ENCODE data around the gene RTTN. TPM values are rescaled to one million over a fixed set of nuclear protein-coding genes. Genes with fewer than 3 reads are reported as not detected.

The RTTN gene
- polyA plus RNA-seq, 4 donors = 0.89 to 9.0 (median 2.4) TPM

DNA sequence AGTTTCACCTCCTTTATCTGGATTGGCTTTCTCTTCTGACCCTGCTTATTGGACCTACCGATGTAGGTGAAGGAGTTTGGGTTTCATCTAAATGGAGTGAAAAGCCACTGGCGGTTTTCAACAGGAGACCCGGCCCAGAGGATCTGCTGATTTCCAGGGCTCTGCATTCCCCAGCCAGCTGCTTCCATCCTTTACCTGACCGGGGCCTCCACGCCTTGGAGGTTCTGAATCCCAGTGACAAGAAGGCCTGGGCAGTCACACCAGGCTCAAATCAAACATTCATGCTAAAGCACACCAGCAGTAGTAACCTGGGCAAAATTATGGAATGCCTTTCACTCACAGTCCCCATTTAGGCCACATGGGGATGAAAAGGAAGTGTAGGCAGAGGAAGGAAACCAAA lies 30.0 kb upstream of the RTTN start:
- peaks cover 0 to 6% of the 10 kb centered on the region in 2 donors for H3K9me3 ChIP-seq (ENCODE audit: control insufficient read depth in 2 of 2, insufficient read depth in 1 of 2, low read depth in 1 of 2, low read length in 1 of 2)
- no peaks in the 10 kb centered on the region for H3K36me3 ChIP-seq (ENCODE audit: control insufficient read depth in 3 of 3, insufficient read depth in 2 of 3, low read depth in 1 of 3, low read length in 3 of 3)
- H3K27me3 ChIP-seq (ENCODE audit: control insufficient read depth in 3 of 3, insufficient read depth in 3 of 3, low read length in 3 of 3) = no peaks in the 10 kb centered on the region
- DNase-seq = no peak
- H3K4me3 ChIP-seq (ENCODE audit: low read depth in 1 of 3, low read length in 3 of 3) = no peak overlapping the region
- peaks cover 0 to 5% (median 0%) of the 10 kb centered on the region in 3 donors for H3K4me1 ChIP-seq (ENCODE audit: control insufficient read depth in 3 of 3, insufficient read depth in 2 of 3, low read depth in 1 of 3, low read length in 2 of 3)
- H3K27ac ChIP-seq (ENCODE audit: low read depth in 1 of 3, low read length in 2 of 3) = no peak overlapping the region
- no peak for FAIRE-seq
- 91 to 95% (median 94%) methylated on average over 5 of the region's 5 CpGs for WGBS, 3 donors

DNA sequence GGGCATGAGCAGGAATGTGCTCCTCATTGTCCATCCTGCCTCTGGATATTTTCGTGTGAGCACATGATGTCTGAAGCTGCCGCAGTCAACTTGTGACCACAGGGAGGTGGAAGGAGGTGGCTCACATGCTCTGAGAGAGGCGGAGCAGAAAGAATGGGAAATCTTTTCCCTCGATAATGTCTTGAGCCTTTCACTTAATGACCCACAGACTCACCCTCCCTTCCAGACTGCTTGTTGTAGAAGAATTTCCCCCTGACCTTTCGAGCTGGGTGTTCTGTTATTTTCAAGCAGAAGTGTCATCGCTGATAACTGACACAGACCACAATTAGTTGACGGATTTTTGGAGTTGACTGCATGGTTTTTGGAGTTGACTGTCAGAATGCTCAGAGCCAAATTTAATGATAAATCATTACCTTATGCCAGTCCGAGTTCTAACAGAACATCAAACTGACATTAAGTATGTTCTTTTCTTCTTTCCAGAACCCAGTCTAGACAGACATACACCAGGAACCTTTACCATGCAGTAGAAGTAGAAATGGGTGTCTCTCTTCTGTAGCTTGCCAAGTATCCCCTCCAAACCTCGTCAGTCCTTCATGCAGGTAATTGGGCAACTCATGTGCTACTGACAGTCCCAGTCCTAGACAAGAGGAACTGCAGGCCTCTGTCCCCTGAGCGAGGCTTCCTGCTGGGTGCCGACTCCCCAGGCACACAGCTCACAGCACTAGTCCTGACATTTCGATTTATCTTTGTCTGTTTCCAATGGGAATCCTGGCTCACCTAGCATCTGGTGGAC lies 29.4 kb upstream of the RTTN start:
- H3K9me3 ChIP-seq (ENCODE audit: control insufficient read depth in 2 of 2, insufficient read depth in 1 of 2, low read depth in 1 of 2, low read length in 1 of 2) = peaks cover 0 to 6% of the 10 kb centered on the region in 2 donors
- no peaks in the 10 kb centered on the region for H3K36me3 ChIP-seq (ENCODE audit: control insufficient read depth in 3 of 3, insufficient read depth in 2 of 3, low read depth in 1 of 3, low read length in 3 of 3)
- 62 to 79% (median 72%) methylated on average over 12 of the region's 12 CpGs for WGBS, 3 donors
- H3K27ac ChIP-seq (ENCODE audit: low read depth in 1 of 3, low read length in 2 of 3) = no peak overlapping the region
- FAIRE-seq (no peak), DNase-seq (peak in 1 of 2 donors; percentile 70)
- H3K27me3 ChIP-seq (ENCODE audit: control insufficient read depth in 3 of 3, insufficient read depth in 3 of 3, low read length in 3 of 3) = no peaks in the 10 kb centered on the region
- peaks cover 0 to 5% (median 0%) of the 10 kb centered on the region in 3 donors for H3K4me1 ChIP-seq (ENCODE audit: control insufficient read depth in 3 of 3, insufficient read depth in 2 of 3, low read depth in 1 of 3, low read length in 2 of 3)
- H3K4me3 ChIP-seq (ENCODE audit: low read depth in 1 of 3, low read length in 3 of 3) = no peak overlapping the region

- no peak for DNase-seq
- FAIRE-seq = no peak
- Histone ChIP-seq H3K27ac (ENCODE audit: low read depth in 1 of 3, low read length in 2 of 3) (no peak overlapping the region), H3K4me1 (ENCODE audit: control insufficient read depth in 3 of 3, insufficient read depth in 2 of 3, low read depth in 1 of 3, low read length in 2 of 3) (peaks cover 0 to 5% (median 0%) of the 10 kb centered on the region in 3 donors), H3K9me3 (ENCODE audit: control insufficient read depth in 2 of 2, insufficient read depth in 1 of 2, low read depth in 1 of 2, low read length in 1 of 2) (peaks cover 0 to 9% of the 10 kb centered on the region in 2 donors), H3K4me3 (ENCODE audit: low read depth in 1 of 3, low read length in 3 of 3) (no peak overlapping the region), H3K27me3 (ENCODE audit: control insufficient read depth in 3 of 3, insufficient read depth in 3 of 3, low read length in 3 of 3) (no peaks in the 10 kb centered on the region), H3K36me3 (ENCODE audit: control insufficient read depth in 3 of 3, insufficient read depth in 2 of 3, low read depth in 1 of 3, low read length in 3 of 3) (no peaks in the 10 kb centered on the region)
Measured at GRCh38 chr18:70233974-70234373, 28.5 kb upstream of the RTTN start.

GRCh38 chr18:70232261-70232660 lies 26.8 kb upstream of the RTTN start:
- H3K36me3 ChIP-seq (ENCODE audit: control insufficient read depth in 3 of 3, insufficient read depth in 2 of 3, low read depth in 1 of 3, low read length in 3 of 3) = no peaks in the 10 kb centered on the region
- FAIRE-seq (no peak), DNase-seq (peak; percentile 59 to 73)
- H3K27ac ChIP-seq (ENCODE audit: low read depth in 1 of 3, low read length in 2 of 3) = peak overlapping the region in 1 of 3 donors; percentile 44
- WGBS, 3 donors = 6 to 43% (median 7%) methylated on average over 1 of the region's 1 CpG
- H3K9me3 ChIP-seq (ENCODE audit: control insufficient read depth in 2 of 2, insufficient read depth in 1 of 2, low read depth in 1 of 2, low read length in 1 of 2) = peaks cover 2 to 9% of the 10 kb centered on the region in 2 donors
- peaks cover 0 to 5% (median 0%) of the 10 kb centered on the region in 3 donors for H3K4me1 ChIP-seq (ENCODE audit: control insufficient read depth in 3 of 3, insufficient read depth in 2 of 3, low read depth in 1 of 3, low read length in 2 of 3)
- H3K4me3 ChIP-seq (ENCODE audit: low read depth in 1 of 3, low read length in 3 of 3) = no peak overlapping the region
- no peaks in the 10 kb centered on the region for H3K27me3 ChIP-seq (ENCODE audit: control insufficient read depth in 3 of 3, insufficient read depth in 3 of 3, low read length in 3 of 3)

DNA sequence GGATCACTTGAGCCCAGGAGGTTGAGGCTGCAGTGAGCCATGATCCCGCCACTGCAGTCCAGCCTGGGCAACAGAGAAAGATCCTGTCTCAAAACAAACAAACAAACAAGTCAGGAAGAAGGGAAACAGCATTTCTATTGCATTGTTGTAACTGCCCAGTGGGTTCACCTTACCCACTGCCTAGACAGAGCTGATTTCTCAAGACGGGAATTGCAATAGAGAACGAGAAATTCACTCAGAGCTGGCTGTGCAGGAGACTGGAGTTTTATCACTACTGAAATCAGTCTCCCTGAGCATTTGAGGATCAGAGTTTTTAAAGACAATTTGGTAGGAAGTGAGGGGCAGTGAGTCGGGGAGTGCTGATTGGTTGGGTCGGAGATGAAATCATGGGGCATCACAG lies 24.2 kb upstream of the RTTN start:
- H3K36me3 ChIP-seq (ENCODE audit: control insufficient read depth in 3 of 3, insufficient read depth in 2 of 3, low read depth in 1 of 3, low read length in 3 of 3) = no peaks in the 10 kb centered on the region
- H3K27me3 ChIP-seq (ENCODE audit: control insufficient read depth in 3 of 3, insufficient read depth in 3 of 3, low read length in 3 of 3) = no peaks in the 10 kb centered on the region
- peaks cover 3 to 10% of the 10 kb centered on the region in 2 donors for H3K9me3 ChIP-seq (ENCODE audit: control insufficient read depth in 2 of 2, insufficient read depth in 1 of 2, low read depth in 1 of 2, low read length in 1 of 2)
- H3K27ac ChIP-seq (ENCODE audit: low read depth in 1 of 3, low read length in 2 of 3) = no peak overlapping the region
- no peak for FAIRE-seq
- peaks cover 0 to 5% (median 0%) of the 10 kb centered on the region in 3 donors for H3K4me1 ChIP-seq (ENCODE audit: control insufficient read depth in 3 of 3, insufficient read depth in 2 of 3, low read depth in 1 of 3, low read length in 2 of 3)
- no peak for DNase-seq
- 83 to 91% (median 89%) methylated on average over 5 of the region's 5 CpGs for WGBS, 3 donors
- no peak overlapping the region for H3K4me3 ChIP-seq (ENCODE audit: low read depth in 1 of 3, low read length in 3 of 3)

DNA sequence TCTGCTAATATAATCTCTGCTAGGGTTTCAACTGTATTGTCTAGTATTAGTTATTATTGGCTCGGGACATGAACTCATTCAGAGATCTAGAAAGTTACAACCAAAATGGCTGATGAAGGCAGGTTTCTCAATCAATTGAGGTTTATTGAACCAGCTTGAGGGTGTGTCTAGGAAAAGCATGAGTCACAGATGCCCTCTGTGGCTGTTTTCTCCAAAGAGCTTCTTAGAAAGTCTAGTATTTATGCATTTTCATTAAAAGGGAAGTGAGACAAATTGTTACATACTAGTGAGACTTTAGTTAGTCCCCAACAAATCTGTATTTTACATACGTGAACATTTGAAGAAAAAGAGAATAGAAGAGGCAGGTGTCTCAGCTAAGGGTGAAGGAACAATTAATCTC lies 23.0 kb upstream of the RTTN start:
- no peaks in the 10 kb centered on the region for H3K36me3 ChIP-seq (ENCODE audit: control insufficient read depth in 3 of 3, insufficient read depth in 2 of 3, low read depth in 1 of 3, low read length in 3 of 3)
- WGBS, 3 donors = 33 to 42% (median 41%) methylated on average over 2 of the region's 2 CpGs
- no peak overlapping the region for H3K27ac ChIP-seq (ENCODE audit: low read depth in 1 of 3, low read length in 2 of 3)
- no peak overlapping the region for H3K4me3 ChIP-seq (ENCODE audit: low read depth in 1 of 3, low read length in 3 of 3)
- peaks cover 3 to 10% of the 10 kb centered on the region in 2 donors for H3K9me3 ChIP-seq (ENCODE audit: control insufficient read depth in 2 of 2, insufficient read depth in 1 of 2, low read depth in 1 of 2, low read length in 1 of 2)
- peaks cover 0 to 5% (median 0%) of the 10 kb centered on the region in 3 donors for H3K4me1 ChIP-seq (ENCODE audit: control insufficient read depth in 3 of 3, insufficient read depth in 2 of 3, low read depth in 1 of 3, low read length in 2 of 3)
- FAIRE-seq = no peak
- H3K27me3 ChIP-seq (ENCODE audit: control insufficient read depth in 3 of 3, insufficient read depth in 3 of 3, low read length in 3 of 3) = no peaks in the 10 kb centered on the region
- DNase-seq = peak in 1 of 2 donors; percentile 46

GRCh38 chr18:70227438-70227837 lies 22.0 kb upstream of the RTTN start:
- no peak for DNase-seq
- FAIRE-seq = no peak
- Histone ChIP-seq H3K4me1 (ENCODE audit: control insufficient read depth in 3 of 3, insufficient read depth in 2 of 3, low read depth in 1 of 3, low read length in 2 of 3) (peaks cover 0 to 5% (median 0%) of the 10 kb centered on the region in 3 donors), H3K27ac (ENCODE audit: low read depth in 1 of 3, low read length in 2 of 3) (no peak overlapping the region), H3K36me3 (ENCODE audit: control insufficient read depth in 3 of 3, insufficient read depth in 2 of 3, low read depth in 1 of 3, low read length in 3 of 3) (no peaks in the 10 kb centered on the region), H3K4me3 (ENCODE audit: low read depth in 1 of 3, low read length in 3 of 3) (no peak overlapping the region), H3K9me3 (ENCODE audit: control insufficient read depth in 2 of 2, insufficient read depth in 1 of 2, low read depth in 1 of 2, low read length in 1 of 2) (peaks cover 3 to 10% of the 10 kb centered on the region in 2 donors), H3K27me3 (ENCODE audit: control insufficient read depth in 3 of 3, insufficient read depth in 3 of 3, low read length in 3 of 3) (no peaks in the 10 kb centered on the region)
- WGBS, 3 donors = 58 to 89% (median 71%) methylated on average over 3 of the region's 3 CpGs

DNA sequence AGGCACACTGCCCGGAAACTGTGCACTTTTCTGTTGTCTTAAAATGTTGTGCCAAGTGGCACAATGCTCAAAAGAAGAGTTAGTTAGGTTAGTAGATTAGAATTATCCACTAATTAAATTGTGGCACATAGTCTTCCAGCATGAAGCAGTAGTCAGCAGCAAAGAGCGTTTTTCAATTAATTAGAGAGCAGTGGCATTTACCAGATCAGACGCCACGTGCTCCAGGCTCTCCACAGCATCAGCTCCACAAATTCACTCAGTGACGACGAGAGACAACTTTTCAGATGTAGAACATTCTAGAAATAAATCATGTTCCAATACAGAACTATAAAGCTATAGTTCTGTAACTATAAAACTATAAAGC lies 16.4 kb upstream of the RTTN start:
- no peaks in the 10 kb centered on the region for H3K36me3 ChIP-seq (ENCODE audit: control insufficient read depth in 3 of 3, insufficient read depth in 2 of 3, low read depth in 1 of 3, low read length in 3 of 3)
- no peak overlapping the region for H3K27ac ChIP-seq (ENCODE audit: low read depth in 1 of 3, low read length in 2 of 3)
- H3K27me3 ChIP-seq (ENCODE audit: control insufficient read depth in 3 of 3, insufficient read depth in 3 of 3, low read length in 3 of 3) = peaks cover 0 to 3% (median 0%) of the 10 kb centered on the region in 3 donors
- peaks cover 0 to under 1% of the 10 kb centered on the region in 2 donors for H3K9me3 ChIP-seq (ENCODE audit: control insufficient read depth in 2 of 2, insufficient read depth in 1 of 2, low read depth in 1 of 2, low read length in 1 of 2)
- FAIRE-seq = no peak
- no peak overlapping the region for H3K4me3 ChIP-seq (ENCODE audit: low read depth in 1 of 3, low read length in 3 of 3)
- WGBS, 3 donors = 85 to 87% (median 86%) methylated on average over 6 of the region's 6 CpGs
- DNase-seq = no peak
- H3K4me1 ChIP-seq (ENCODE audit: control insufficient read depth in 3 of 3, insufficient read depth in 2 of 3, low read depth in 1 of 3, low read length in 2 of 3) = no peaks in the 10 kb centered on the region

Measured in small intestine (tissue), 7 donors.